GM23248 (cell line): ENCODE measurements around the gene ABLIM2.

Source experiments
- EZH2 ChIP-seq: fragments of 200-600 bp; sonication (generic); IDR thresholded peaks from 2 replicates; pipeline ENCODE4 v1.6.1; 2018; ENCODE audit warnings: antibody characterized with exemption, mild to moderate bottlenecking; ENCODE audit not compliant: insufficient read depth, poor library complexity, severe bottlenecking
- EZH2phosphoT487 ChIP-seq: fragments of 200-600 bp; sonication (generic); IDR thresholded peaks from 2 replicates; pipeline ENCODE4 v1.6.1; 2018; ENCODE audit warnings: antibody characterized with exemption, moderate library complexity, mild to moderate bottlenecking, low read depth; ENCODE audit not compliant: insufficient read depth

DNA sequence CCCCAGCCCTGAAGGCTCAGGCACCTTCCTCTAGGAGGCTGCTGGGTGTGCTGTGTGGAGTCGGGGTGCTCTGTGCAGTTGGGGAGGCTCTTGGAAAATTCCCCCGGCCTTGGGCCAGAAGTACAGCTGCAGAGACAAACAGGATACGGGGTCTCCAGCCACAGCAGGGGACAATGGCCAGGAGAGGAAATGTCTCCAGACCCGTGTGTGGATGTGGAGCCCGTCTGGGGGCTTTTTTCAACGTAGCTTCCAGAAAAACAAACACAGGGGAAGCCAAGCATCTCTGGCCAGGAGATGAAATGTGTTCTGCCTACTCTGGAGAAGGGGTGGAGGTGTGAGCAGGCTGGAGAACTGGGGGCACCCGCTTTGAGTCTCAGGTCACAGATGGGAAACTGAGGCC is 36.8 kb upstream of the ABLIM2 start:
- TF ChIP-seq EZH2phosphoT487 = no peak
- no peak for TF ChIP-seq EZH2
